H1 (cell line): ENCODE measurements around the gene SLC4A9. TPM values are rescaled to one million over a fixed set of nuclear protein-coding genes. Genes with fewer than 3 reads are reported as not detected.

Experiments
- CTCF ChIA-PET: fragments of 300-600 bp; sonication (Branson Sonifier 250); formaldehyde crosslinking; loops from one replicate; lab custom pipeline; 2021; ENCODE audit not compliant: partially characterized antibody; lab: Charles Lee
- POLR2A ChIA-PET: fragments of 300-600 bp; sonication (Branson Sonifier 250); formaldehyde crosslinking; loops from one replicate; lab custom pipeline; 2021; ENCODE audit warnings: inconsistent platforms; ENCODE audit not compliant: partially characterized antibody; lab: Charles Lee
- DNase-seq, 2 experiments: peaks; one replicate each; pipeline versions ENCODE4 v3.0.0 to v3.0.0-alpha.2; 2010 to 2022; ENCODE audit warnings: low spot score in 2 of 2, low read depth in 1 of 2, mixed read lengths in 1 of 2
- FAIRE-seq: peaks from 2 replicates; lab custom pipeline; 2011; peaks lifted over from hg19 to GRCh38; lab: Jason Lieb, UNC
- H2AFZ ChIP-seq: 2 replicates; pipeline ENCODE4 v1.8.1; 2012; ENCODE audit warnings: low read length, inconsistent platforms
- H2AK5ac ChIP-seq: 2 replicates; pipeline ENCODE4 v1.6.1; 2013; ENCODE audit warnings: low read depth, low read length
- H2BK120ac ChIP-seq: replicated peaks from 2 replicates; pipeline ENCODE3; 2013; ENCODE audit warnings: low read depth, low read length, inconsistent platforms
- H2BK12ac ChIP-seq: 2 replicates; pipeline ENCODE4 v1.6.1; 2013; ENCODE audit warnings: low read depth, low read length
- H2BK15ac ChIP-seq: 2 replicates; pipeline ENCODE4 v1.6.1; 2013; ENCODE audit warnings: low read length
- H2BK20ac ChIP-seq: 2 replicates; pipeline ENCODE4 v1.6.1; 2013; ENCODE audit warnings: low read length
- H2BK5ac ChIP-seq: 2 replicates; pipeline ENCODE4 v1.6.1; 2013; ENCODE audit warnings: low read depth, low read length
- H3K14ac ChIP-seq: 2 replicates; pipeline ENCODE4 v1.6.1; 2013; ENCODE audit warnings: inconsistent platforms; ENCODE audit not compliant: insufficient read length
- H3K18ac ChIP-seq: 2 replicates; pipeline ENCODE4 v1.6.1; 2013; ENCODE audit warnings: low read length; ENCODE audit errors: extremely low read depth
- H3K23ac ChIP-seq: 2 replicates; pipeline ENCODE4 v1.6.1; 2013; ENCODE audit warnings: inconsistent platforms; ENCODE audit not compliant: insufficient read length
- H3K23me2 ChIP-seq: 2 replicates; pipeline ENCODE4 v1.6.1; 2013; ENCODE audit warnings: low read depth, low read length
- H3K27ac ChIP-seq: 2 replicates; pipeline ENCODE4 v1.6.1; 2011; ENCODE audit warnings: low read depth, low read length, inconsistent platforms
- H3K27me3 ChIP-seq, 4 experiments: replicated peaks in 1 of 4; 1 replicate in 1 of 4; 2 replicates in 3 of 4; pipeline versions ENCODE4 v1.6.1 to v1.8.1; 2011 to 2013; ENCODE audit warnings: low read length in 3 of 4, mild to moderate bottlenecking in 3 of 4, inconsistent platforms in 2 of 4, mixed read lengths in 2 of 4, moderate library complexity in 1 of 4; ENCODE audit not compliant: control insufficient read depth in 3 of 4, insufficient read depth in 3 of 4; ENCODE audit errors: extremely low read depth in 1 of 4
- H3K36me3 ChIP-seq, 4 experiments: 2 replicates each; pipeline versions ENCODE4 v1.6.1 to v1.8.1; 2011 to 2013; ENCODE audit warnings: mild to moderate bottlenecking in 4 of 4, low read length in 3 of 4, moderate library complexity in 2 of 4, control low read depth in 1 of 4, inconsistent platforms in 1 of 4; ENCODE audit not compliant: insufficient read depth in 4 of 4, control insufficient read depth in 2 of 4
- H3K4ac ChIP-seq: replicated peaks from 2 replicates; pipeline ENCODE3; 2013; ENCODE audit warnings: low read length, low read depth, mixed read lengths, inconsistent platforms; ENCODE audit not compliant: insufficient read length
- H3K4me1 ChIP-seq, 4 experiments: replicated peaks in 1 of 4; 1 replicate in 1 of 4; 2 replicates in 3 of 4; pipeline versions ENCODE4 v1.6.1 to v1.8.1; 2011 to 2013; ENCODE audit warnings: low read length in 3 of 4, inconsistent platforms in 2 of 4, mixed read lengths in 1 of 4; ENCODE audit not compliant: insufficient read depth in 4 of 4, control insufficient read depth in 3 of 4
- H3K4me2 ChIP-seq, 2 experiments: 2 replicates each; pipeline versions ENCODE4 v1.6.1 to v1.8.1; 2011 to 2013; ENCODE audit warnings: low read depth in 2 of 2, low read length in 2 of 2, control low read depth in 1 of 2, inconsistent platforms in 1 of 2, mild to moderate bottlenecking in 1 of 2; ENCODE audit not compliant: insufficient read depth in 1 of 2
- H3K4me3 ChIP-seq, 4 experiments: fragments of 200-600, 300-600 bp in 1 of 4; sonication (generic), shearing (Covaris generic), sonication (Bioruptor Twin) in 1 of 4; 2 replicates each; pipeline versions ENCODE4 v1.5.1 to v1.8.1; 2011 to 2016; ENCODE audit warnings: low read length in 4 of 4, low read depth in 3 of 4, control low read depth in 2 of 4, inconsistent platforms in 2 of 4, mild to moderate bottlenecking in 2 of 4, mixed read lengths in 1 of 4, moderate library complexity in 1 of 4; ENCODE audit not compliant: insufficient read depth in 2 of 4; ENCODE audit errors: extremely low read depth in 1 of 4
- H3K56ac ChIP-seq: replicated peaks from 2 replicates; pipeline ENCODE3; 2013; ENCODE audit warnings: low read depth, mild to moderate bottlenecking, mixed read lengths, low read length, inconsistent platforms; ENCODE audit not compliant: insufficient read length
- H3K79me1 ChIP-seq: 2 replicates; pipeline ENCODE4 v1.6.1; 2013; ENCODE audit warnings: low read depth, low read length, control low read depth
- H3K79me2 ChIP-seq, 2 experiments: 2 replicates each; pipeline versions ENCODE4 v1.6.1 to v1.8.1; 2012 to 2013; ENCODE audit warnings: low read length in 2 of 2, mild to moderate bottlenecking in 2 of 2, inconsistent platforms in 1 of 2; ENCODE audit not compliant: insufficient read depth in 2 of 2, control insufficient read depth in 1 of 2
- H3K9ac ChIP-seq, 4 experiments: replicated peaks in 1 of 4; 1 replicate in 1 of 4; 2 replicates in 3 of 4; pipeline versions ENCODE4 v1.6.1 to v1.8.1; 2011 to 2013; ENCODE audit warnings: low read depth in 3 of 4, low read length in 3 of 4, control low read depth in 2 of 4, mild to moderate bottlenecking in 2 of 4, moderate library complexity in 2 of 4, inconsistent platforms in 1 of 4; ENCODE audit errors: extremely low read depth in 1 of 4
- H3K9me3 ChIP-seq, 2 experiments: 2 replicates each; pipeline versions ENCODE4 v1.6.1 to v1.8.1; 2012 to 2013; ENCODE audit warnings: mild to moderate bottlenecking in 2 of 2, moderate library complexity in 2 of 2, control low read depth in 1 of 2, inconsistent platforms in 1 of 2, low read depth in 1 of 2, low read length in 1 of 2, mixed read lengths in 1 of 2; ENCODE audit not compliant: insufficient read depth in 2 of 2
- H4K20me1 ChIP-seq, 2 experiments: replicated peaks in 1 of 2; 2 replicates each; pipeline versions ENCODE3 to v1.8.1; 2011 to 2013; ENCODE audit warnings: inconsistent platforms in 2 of 2, low read length in 2 of 2, mild to moderate bottlenecking in 1 of 2; ENCODE audit not compliant: insufficient read depth in 2 of 2, control insufficient read depth in 1 of 2
- H4K5ac ChIP-seq: 2 replicates; pipeline ENCODE4 v1.6.1; 2013; ENCODE audit warnings: low read length, low read depth, mixed read lengths, inconsistent platforms; ENCODE audit not compliant: insufficient read length
- H4K8ac ChIP-seq: 2 replicates; pipeline ENCODE4 v1.8.0; 2013; ENCODE audit warnings: mild to moderate bottlenecking, moderate library complexity, low read length, inconsistent platforms; ENCODE audit not compliant: insufficient read depth; ENCODE audit errors: extremely low read depth
- H4K91ac ChIP-seq: replicated peaks from 2 replicates; pipeline ENCODE3; 2013; ENCODE audit warnings: low read length, mixed read lengths, inconsistent platforms; ENCODE audit not compliant: insufficient read length
- CBX5 ChIP-seq: fragments of 300-800, 300-1000 bp; sonication (generic); IDR thresholded peaks from 2 replicates; pipeline ENCODE4 v1.7.1; 2016; ENCODE audit warnings: antibody characterized with exemption, low read length, low read depth
- CBX8 ChIP-seq: fragments of 300-800, 300-1000 bp; sonication (generic); IDR thresholded peaks from 2 replicates; pipeline ENCODE4 v1.7.1; 2016; ENCODE audit warnings: low read depth, low read length, borderline replicate concordance
- NANOG ChIP-seq: IDR thresholded peaks from 2 replicates; pipeline ENCODE4 v1.6.1; 2011; ENCODE audit warnings: low read length, low read depth, mild to moderate bottlenecking, inconsistent platforms; ENCODE audit not compliant: insufficient read depth, poor library complexity, severe bottlenecking
- RFX5 ChIP-seq: IDR thresholded peaks from 2 replicates; pipeline ENCODE4 v1.6.1; 2011; ENCODE audit warnings: low read depth, low read length, improper control_type of control experiment, borderline replicate concordance
- SIRT6 ChIP-seq: IDR thresholded peaks from one replicate; pipeline ENCODE4 v1.7.1; 2012; ENCODE audit warnings: low read length, inconsistent platforms
- SP2 ChIP-seq: IDR thresholded peaks from 2 replicates; pipeline ENCODE4 v1.6.1; 2012; ENCODE audit warnings: mild to moderate bottlenecking, low read length, inconsistent platforms
- WGBS, 2 experiments: shearing (Covaris generic) in 1 of 2; methylation state at CpG; one replicate each; pipeline versions ENCODE4 v1.1.6 to v1.1.7; 2013 to 2015; ENCODE audit warnings: low lambda C conversion rate in 2 of 2, mixed read lengths in 2 of 2, inconsistent platforms in 1 of 2, low coverage in 1 of 2, missing lambda C conversion rate in 1 of 2; ENCODE audit not compliant: insufficient replicate concordance in 2 of 2, insufficient coverage in 1 of 2, insufficient read length in 1 of 2; ENCODE audit errors: extremely low coverage in 1 of 2, missing lambda C conversion rate in 1 of 2; 5-methylcytosine and 5-hydroxymethylcytosine counted together
- polyA plus RNA-seq, 7 experiments: library from polyadenylated mRNA; depleted of rRNA in 3 of 7; stranded (reverse) in 5 of 7; unstranded in 2 of 7; fragments of >200 nt in 5 of 7; fragments of 200-250 nt in 2 of 7; gene quantifications; 1 replicate in 5 of 7; 2 replicates in 1 of 7; 4 replicates in 1 of 7; pipeline versions ENCODE4 v1.2.1 to v1.2.3, GENCODE V29; 2011 to 2013; ENCODE audit warnings: missing spikeins in 2 of 7, mixed read lengths in 2 of 7
- total RNA-seq: library from RNA; stranded (reverse); fragmentation: NEBNext Ultra II Directional; extraction: Animal tissue kit (Norgen Biotek cat#: 25700); gene quantifications from 2 replicates; pipeline ENCODE4 v1.2.1, GENCODE V29; 2021

SLC4A9 gene
- total and polyA plus RNA-seq, 2 of the 8 experiments (the other 6 are each of a cell fraction or from before 2014, with no cell fraction given) = 0.15 to 0.28 TPM

GRCh38 chr5:140318792-140319191, 41.2 kb upstream of the SLC4A9 start:
- H4K8ac ChIP-seq = no peak overlapping the region
- no peak overlapping the region for H3K23ac ChIP-seq
- H3K56ac ChIP-seq = no peak overlapping the region
- ChIA-PET POLR2A (interaction anchor here (1.2 kb wide), 1 partner anchor 27 kb away, joined by 7 read pairs; no protein-coding TSS in a partner anchor), CTCF (interaction anchor here (1.0 to 1.6 kb wide), 4 partner anchors 9 to 33 kb away, joined by 3 to 5 read pairs (median 4); partner anchors contain the start of gene HBEGF)
- H3K9ac ChIP-seq = no peak overlapping the region
- H2BK5ac ChIP-seq = no peak overlapping the region
- H3K79me1 ChIP-seq = no peaks in the 10 kb centered on the region
- no peak for FAIRE-seq
- no peaks in the 10 kb centered on the region for H3K36me3 ChIP-seq
- no peak for DNase-seq
- no peak overlapping the region for H2AFZ ChIP-seq
- no peak overlapping the region for H3K4me3 ChIP-seq
- H2BK15ac ChIP-seq = no peak overlapping the region
- no peak overlapping the region for H3K14ac ChIP-seq
- H4K91ac ChIP-seq = no peak overlapping the region
- H3K27ac ChIP-seq = no peak overlapping the region
- no peaks in the 10 kb centered on the region for H3K9me3 ChIP-seq
- H3K4me1 ChIP-seq = no peaks in the 10 kb centered on the region; a peak in 1 of 7 replicates
- no peak overlapping the region for H3K4ac ChIP-seq
- no peaks in the 10 kb centered on the region for H3K27me3 ChIP-seq
- no peak overlapping the region for H2BK12ac ChIP-seq
- no peak overlapping the region for H3K4me2 ChIP-seq
- no peak overlapping the region for H2BK20ac ChIP-seq
- no peaks in the 10 kb centered on the region for H4K20me1 ChIP-seq
- no peak overlapping the region for H2BK120ac ChIP-seq
- no peaks in the 10 kb centered on the region for H3K23me2 ChIP-seq
- H3K18ac ChIP-seq = no peak overlapping the region
- no peaks in the 10 kb centered on the region for H3K79me2 ChIP-seq
- no peak overlapping the region for H4K5ac ChIP-seq
- H2AK5ac ChIP-seq = no peak overlapping the region
- 90% methylated on average over 4 of the region's 4 CpGs; no CpG with 5 or more reads in 1 of the 2 experiments for WGBS, 2 experiments
- TF ChIP-seq SIRT6 = no peak
- no peak for TF ChIP-seq RFX5
- no peak for TF ChIP-seq SP2
- TF ChIP-seq CBX5 = no peak
- no peak for TF ChIP-seq NANOG
- TF ChIP-seq CBX8 = no peak
